ENCODE data around the gene PMEL. TPM values are rescaled to one million over a fixed set of nuclear protein-coding genes. Genes with fewer than 3 reads are reported as not detected.
A peak's percentile ranks its signal among the peaks of the same experiment; 100 is the strongest.
"Not testable (repeated sequence)": the region's sequence is repeated elsewhere in the genome, so short reads cannot be mapped to it uniquely, and the experiment has no call there.

The PMEL gene
- total RNA-seq, 4 donors from 2014 or later, result 0.73 to 2.0 TPM; not detected in 2

DNA sequence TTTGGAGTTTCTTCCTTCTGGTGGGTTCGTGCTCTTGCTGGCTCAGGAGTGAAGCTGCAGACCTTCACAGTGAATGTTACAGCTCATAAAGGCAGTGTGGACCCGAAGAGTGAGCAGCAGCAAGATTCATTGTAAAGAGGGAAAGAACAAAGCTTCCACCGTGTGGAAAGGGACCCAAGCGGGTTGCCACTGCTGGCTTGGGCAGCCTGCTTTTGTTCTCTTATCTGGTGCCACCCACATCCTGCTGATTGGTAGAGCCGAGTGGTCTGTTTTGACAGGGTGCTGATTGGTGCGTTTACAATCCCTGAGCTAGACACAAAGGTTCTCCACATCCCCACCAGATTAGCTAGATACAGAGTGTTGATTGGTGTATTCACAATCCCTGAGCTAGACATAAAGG lies 33.7 kb upstream of the PMEL start:
- Histone ChIP-seq H3K36me3 (peaks cover 0 to 14% of the 10 kb centered on the region in 2 donors), H3K4me1 (peaks cover 12 to 14% of the 10 kb centered on the region in 2 donors)
- not testable (repeated sequence) for H3K27ac ChIP-seq, DNase-seq, H3K9me3 ChIP-seq, ATAC-seq, H3K4me3 ChIP-seq, H3K27me3 ChIP-seq
- intact Hi-C loops (cut with DNase I; ENCODE audit: low total_unique reads) (loop anchor here (5.0 kb wide), 1 partner anchor 103 kb away; the partner anchor contains the start of gene PA2G4), in situ Hi-C loops (cut with MboI; ENCODE audit: low sequenced_read_pairs in 4 of 4) (loop anchor here in 1 of 4 donors (5.0 kb wide), 1 partner anchor 43 kb away; the partner anchor contains the start of gene RPS26)

- Histone ChIP-seq H3K9me3 (no peaks in the 10 kb centered on the region), H3K36me3 (peaks cover 0 to 33% of the 10 kb centered on the region in 2 donors), H3K4me3 (peak overlapping the region; percentile 66 to 83 (median 77)), H3K4me1 (peaks cover 12 to 14% of the 10 kb centered on the region in 2 donors), H3K27me3 (no peaks in the 10 kb centered on the region), H3K27ac (peak overlapping the region; percentile 83 to 96 (median 90))
- no peak for TF ChIP-seq POLR2A (IDR thresholded peaks at IDR 0.05)
- TF ChIP-seq, protein P1, sequence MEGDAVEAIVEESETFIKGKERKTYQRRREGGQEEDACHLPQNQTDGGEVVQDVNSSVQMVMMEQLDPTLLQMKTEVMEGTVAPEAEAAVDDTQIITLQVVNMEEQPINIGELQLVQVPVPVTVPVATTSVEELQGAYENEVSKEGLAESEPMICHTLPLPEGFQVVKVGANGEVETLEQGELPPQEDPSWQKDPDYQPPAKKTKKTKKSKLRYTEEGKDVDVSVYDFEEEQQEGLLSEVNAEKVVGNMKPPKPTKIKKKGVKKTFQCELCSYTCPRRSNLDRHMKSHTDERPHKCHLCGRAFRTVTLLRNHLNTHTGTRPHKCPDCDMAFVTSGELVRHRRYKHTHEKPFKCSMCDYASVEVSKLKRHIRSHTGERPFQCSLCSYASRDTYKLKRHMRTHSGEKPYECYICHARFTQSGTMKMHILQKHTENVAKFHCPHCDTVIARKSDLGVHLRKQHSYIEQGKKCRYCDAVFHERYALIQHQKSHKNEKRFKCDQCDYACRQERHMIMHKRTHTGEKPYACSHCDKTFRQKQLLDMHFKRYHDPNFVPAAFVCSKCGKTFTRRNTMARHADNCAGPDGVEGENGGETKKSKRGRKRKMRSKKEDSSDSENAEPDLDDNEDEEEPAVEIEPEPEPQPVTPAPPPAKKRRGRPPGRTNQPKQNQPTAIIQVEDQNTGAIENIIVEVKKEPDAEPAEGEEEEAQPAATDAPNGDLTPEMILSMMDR (IDR thresholded peaks at IDR 0.05 in 4 of 5, conservative IDR thresholded peaks at IDR 0.05 in 1 of 5), result no peak
- ATAC-seq (peak in 1 of 2 donors; percentile 1), DNase-seq (no peak)
- intact Hi-C loops (cut with DNase I; ENCODE audit: low total_unique reads), result loop anchor here (1.0 to 5.0 kb wide), 3 partner anchors 10 to 105 kb away; partner anchors contain the start of genes PA2G4 and RAB5B
- in situ Hi-C loops (cut with MboI; ENCODE audit: low sequenced_read_pairs in 4 of 4), result loop anchor here in 1 of 4 donors (5.0 kb wide), 1 partner anchor 45 kb away; the partner anchor contains the start of gene RPS26
Observed at GRCh38 chr12:55997535-55997859, 31.7 kb upstream of the PMEL start.

- ATAC-seq, result peak; percentile 99 to 100
- Histone ChIP-seq H3K4me1 (peaks cover 12 to 14% of the 10 kb centered on the region in 2 donors), H3K27ac (peak within 1 kb of the TSS; percentile 83 to 96 (median 90)), H3K9me3 (no peaks in the 10 kb centered on the region), H3K27me3 (no peaks in the 10 kb centered on the region), H3K36me3 (peaks cover 3 to 33% of the 10 kb centered on the region in 2 donors), H3K4me3 (peak within 1 kb of the TSS; percentile 66 to 83 (median 77))
- intact Hi-C loops (cut with DNase I; ENCODE audit: low total_unique reads) (loop anchor here (1.0 to 5.0 kb wide), 4 partner anchors 10 to 105 kb away; partner anchors contain the start of genes PA2G4, RAB5B and RPS26), in situ Hi-C loops (cut with MboI; ENCODE audit: low sequenced_read_pairs in 4 of 4) (loop anchor here in 1 of 4 donors (5.0 kb wide), 1 partner anchor 45 kb away; the partner anchor contains the start of gene RPS26)
- peak; percentile 97 to 99 for DNase-seq
- peak; percentile 45 to 58 for TF ChIP-seq POLR2A (IDR thresholded peaks at IDR 0.05)
- TF ChIP-seq, protein P1 (IDR thresholded peaks at IDR 0.05 in 4 of 5, conservative IDR thresholded peaks at IDR 0.05 in 1 of 5), result no peak
Observed at GRCh38 chr12:55996715-55997534, 31.1 kb upstream of the PMEL start, which contains the start of gene SUOX. Gene SUOX (plus strand): TSS chr12:55997276. CDS start chr12:56002222, 4,946 bp downstream.

- H3K27ac ChIP-seq, result peak overlapping the region; percentile 83 to 96 (median 90)
- H3K27me3 ChIP-seq, result no peaks in the 10 kb centered on the region
- intact Hi-C loops (cut with DNase I; ENCODE audit: low total_unique reads), result loop anchor here (1.0 to 5.0 kb wide), 2 partner anchors 45 to 106 kb away; partner anchors contain the start of genes PA2G4 and RPS26
- peak overlapping the region; percentile 66 to 83 (median 77) for H3K4me3 ChIP-seq
- no peak for TF ChIP-seq POLR2A (IDR thresholded peaks at IDR 0.05)
- TF ChIP-seq, protein P1 (IDR thresholded peaks at IDR 0.05 in 4 of 5, conservative IDR thresholded peaks at IDR 0.05 in 1 of 5), result peak; percentile 72 to 85 (median 74)
- ATAC-seq, result peak; percentile 40 to 50
- peak in 1 of 2 donors; percentile 46 for DNase-seq
- H3K9me3 ChIP-seq, result no peaks in the 10 kb centered on the region
- H3K36me3 ChIP-seq, result peaks cover 5 to 38% of the 10 kb centered on the region in 2 donors
- in situ Hi-C loops (cut with MboI; ENCODE audit: low sequenced_read_pairs in 4 of 4), result loop anchor here in 1 of 4 donors (5.0 kb wide), 1 partner anchor 46 kb away; the partner anchor contains the start of gene RPS26
- H3K4me1 ChIP-seq, result peaks cover 12 to 14% of the 10 kb centered on the region in 2 donors
Observed at GRCh38 chr12:55996201-55996714, 30.4 kb upstream of the PMEL start.

Measured in gastrocnemius medialis (tissue), 4 donors.